CD4-positive, alpha-beta T cell treated with Interleukin-10 for 1 hour (primary cell): ENCODE results near the gene MDGA2.
"Not testable (repeated sequence)": the region's sequence is repeated elsewhere in the genome, so short reads cannot be mapped to it uniquely, and the experiment has no call there.

Experiments
- DNase-seq: peaks from one replicate; pipeline ENCODE4 v3.0.0-alpha.2; 2020

MDGA2 gene

GRCh38 chr14:47675466-47676314, at the start of gene MDGA2:
Gene MDGA2, minus strand, starts transcription at chr14:47675605.
- no peak for DNase-seq

- no peak for DNase-seq
Measured at GRCh38 chr14:47722929-47723693, 47.7 kb upstream of the MDGA2 start.

GRCh38 chr14:47720281-47720680, 44.9 kb upstream of the MDGA2 start:
- no peak for DNase-seq

DNA sequence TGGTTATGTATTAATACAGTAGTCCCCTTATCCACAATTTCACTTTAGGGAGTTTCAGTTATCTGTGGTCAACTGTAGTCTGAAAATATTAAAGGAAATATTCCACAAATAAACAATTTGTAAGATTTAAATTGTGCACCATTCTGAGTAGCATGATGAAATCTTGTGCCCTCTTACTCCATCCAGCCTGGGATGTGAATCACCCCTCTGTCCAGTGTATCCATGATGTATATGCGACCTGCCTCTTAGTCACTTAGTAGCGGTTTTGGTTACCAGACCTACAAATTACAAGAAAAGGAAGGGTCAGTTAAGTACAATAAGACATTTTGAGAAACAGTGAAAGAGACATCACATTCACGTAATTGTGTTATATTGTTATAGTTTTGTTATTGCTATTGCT, 39.9 kb upstream of the MDGA2 start:
- DNase-seq, result no peak

GRCh38 chr14:47710581-47710980, 35.2 kb upstream of the MDGA2 start:
- DNase-seq, result no peak

GRCh38 chr14:47705683-47706082, 30.3 kb upstream of the MDGA2 start:
- DNase-seq, result no peak

DNA sequence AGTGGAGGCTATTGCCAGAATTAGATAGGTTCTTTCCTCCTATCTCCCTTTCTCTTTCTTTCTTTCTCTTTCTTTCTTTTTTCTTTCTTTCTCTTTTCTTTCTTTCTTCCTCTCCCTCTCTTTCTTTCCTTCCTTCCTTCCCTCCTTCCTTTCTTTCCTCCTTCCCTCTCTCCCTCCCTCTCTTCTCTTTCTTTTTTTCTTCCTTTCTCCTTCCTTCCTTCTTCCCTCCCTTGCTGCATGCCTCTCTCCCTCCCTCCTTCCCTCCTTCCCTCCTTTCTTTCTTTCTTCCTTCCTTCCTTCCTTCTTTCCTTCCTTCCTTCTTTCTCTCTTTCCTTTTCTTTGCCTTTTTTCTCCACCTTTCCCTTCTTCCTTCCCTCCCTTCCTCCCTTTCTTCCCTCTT, 16.4 kb upstream of the MDGA2 start:
- DNase-seq, result no peak

DNA sequence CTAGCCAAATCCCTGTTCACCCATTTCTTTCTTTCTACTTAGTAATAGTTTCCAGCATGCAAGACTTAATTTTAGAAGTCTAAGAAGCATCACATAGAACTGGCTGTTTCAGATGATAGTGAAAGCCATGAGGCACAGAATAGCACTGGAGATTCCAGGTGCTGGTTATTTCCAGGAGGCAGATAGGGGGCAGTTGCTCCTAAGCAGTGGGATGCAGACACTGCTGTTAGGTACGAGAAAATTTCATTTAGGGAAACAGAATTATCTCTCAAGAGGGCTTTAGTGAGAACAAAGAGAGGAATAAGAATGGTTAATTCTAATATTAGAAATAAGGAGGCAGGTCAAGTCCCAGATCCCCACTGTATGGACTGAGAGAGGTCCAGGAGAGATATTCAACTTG, 3.6 kb upstream of the MDGA2 start:
- DNase-seq, result no peak

- no peak for DNase-seq
Measured at GRCh38 chr14:47678157-47678556, 2.8 kb upstream of the MDGA2 start.

DNA sequence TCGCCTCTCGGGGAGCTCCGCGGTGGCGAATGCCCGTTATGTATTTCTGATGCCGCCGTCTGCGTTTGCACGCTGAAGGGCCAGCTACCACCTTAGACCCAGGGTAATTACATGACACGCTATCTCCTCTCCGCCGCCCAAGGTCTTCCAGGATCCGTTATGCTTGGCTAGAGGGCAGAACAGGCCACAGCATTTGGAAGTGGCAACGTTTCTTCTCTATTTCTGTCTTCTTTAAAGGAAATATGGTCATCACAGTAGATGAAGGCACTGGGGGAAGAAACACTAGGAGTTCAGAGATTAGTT, 861 bp upstream of the MDGA2 start:
- no peak for DNase-seq

DNA sequence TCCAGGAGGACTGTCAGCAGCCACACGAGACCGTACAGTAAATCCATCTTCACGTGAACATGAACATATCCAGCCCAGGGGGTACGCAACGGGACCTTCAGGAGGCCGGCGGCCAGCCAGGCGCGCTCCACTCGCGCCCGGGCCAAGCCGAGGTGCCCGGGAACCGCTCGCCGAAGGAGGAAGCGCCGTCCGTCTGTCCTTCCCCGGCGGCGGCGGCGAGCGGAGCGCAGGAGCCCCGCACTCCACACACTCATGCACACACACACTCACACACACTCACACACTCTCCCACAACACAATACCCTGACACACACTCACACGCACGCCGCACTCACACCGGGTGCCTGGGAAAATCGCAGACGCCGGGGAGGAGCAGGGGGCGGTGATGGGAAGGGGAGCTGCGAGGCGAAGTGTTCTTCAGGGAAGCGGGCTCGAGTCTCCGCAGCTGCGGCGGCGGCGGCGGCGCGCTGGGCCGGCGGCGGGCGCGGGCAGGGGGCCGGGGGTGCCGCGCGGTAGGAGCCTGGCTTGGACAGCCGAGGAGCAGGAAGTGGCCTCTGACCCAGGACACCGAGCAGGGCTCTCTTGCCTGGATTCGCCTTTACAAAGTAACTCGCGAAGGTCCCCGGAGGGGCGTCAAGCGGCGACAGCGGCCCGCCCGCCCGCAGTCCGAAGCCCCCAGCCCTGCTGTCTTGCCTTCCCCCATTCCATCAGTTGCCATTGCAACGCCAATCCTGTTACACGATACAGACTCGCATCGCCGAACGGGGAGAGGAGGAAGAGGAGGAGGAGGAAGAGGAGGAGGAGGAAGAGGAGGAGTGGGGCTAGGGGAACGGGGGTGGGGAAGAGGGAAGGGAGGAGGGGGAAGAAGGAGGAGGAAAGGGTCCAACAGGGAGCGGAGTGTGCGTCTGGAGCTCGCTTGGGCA, 601 bp downstream of the MDGA2 start:
- no peak for DNase-seq

DNA sequence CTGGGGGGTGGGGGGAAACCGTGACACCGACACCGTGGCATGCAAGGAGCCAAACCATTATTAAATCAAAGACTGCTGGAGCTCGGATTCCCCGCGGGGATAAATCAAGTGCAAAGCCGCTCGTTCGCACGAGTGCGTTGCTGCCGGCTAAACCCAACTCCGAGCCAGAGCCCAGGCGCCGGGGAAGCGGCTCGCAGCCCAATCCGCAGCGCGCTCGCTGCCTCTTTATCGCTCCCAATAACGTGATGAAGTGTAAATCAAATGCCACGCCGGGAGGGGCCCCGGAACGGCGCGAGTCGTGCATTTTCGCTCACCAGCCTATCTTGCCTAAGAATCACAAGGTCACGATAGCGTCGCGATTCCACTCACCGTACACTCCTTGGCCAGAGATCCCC, 1.3 kb downstream of the MDGA2 start:
- no peak for DNase-seq

GRCh38 chr14:47665337-47666134, 9.9 kb downstream of the MDGA2 start:
- DNase-seq, result no peak

DNA sequence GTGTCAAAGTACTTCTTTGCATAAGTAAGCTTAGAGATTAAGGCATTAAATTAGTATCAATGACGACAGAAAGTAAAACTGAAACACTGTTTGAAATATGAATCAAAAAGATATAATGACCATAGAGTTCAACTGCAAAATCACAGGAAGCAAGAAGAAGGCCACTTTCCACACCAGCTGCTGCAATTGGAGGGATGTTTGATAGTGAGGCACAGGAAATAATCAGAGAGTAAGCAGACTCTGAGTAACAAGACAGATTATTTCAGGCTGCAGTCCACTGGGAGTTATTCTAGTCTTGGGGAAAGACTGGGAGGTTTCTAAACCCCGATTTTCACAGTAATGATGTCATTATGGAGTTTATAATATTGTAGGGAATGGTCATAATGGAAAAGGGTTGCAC, 12.9 kb downstream of the MDGA2 start:
- no peak for DNase-seq

DNA sequence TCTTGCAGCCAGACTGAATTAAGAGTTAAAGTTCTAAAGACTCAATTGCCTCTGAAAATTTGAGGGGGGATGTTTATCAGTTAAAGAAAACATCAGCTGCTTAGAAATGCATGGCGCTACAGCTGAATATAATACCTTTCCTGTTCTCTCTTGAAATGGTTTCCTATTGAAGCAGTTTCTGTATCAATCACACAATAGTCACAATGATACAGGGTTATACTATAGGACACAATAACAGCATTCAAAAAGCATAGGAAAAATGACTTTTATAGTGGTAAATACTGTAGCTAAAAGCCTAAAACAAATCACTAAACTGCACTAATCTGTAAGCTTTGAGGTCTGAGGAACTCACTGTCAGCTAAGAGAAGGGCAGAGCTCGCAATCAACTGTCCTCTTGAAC, 15.2 kb downstream of the MDGA2 start:
- DNase-seq, result no peak

DNA sequence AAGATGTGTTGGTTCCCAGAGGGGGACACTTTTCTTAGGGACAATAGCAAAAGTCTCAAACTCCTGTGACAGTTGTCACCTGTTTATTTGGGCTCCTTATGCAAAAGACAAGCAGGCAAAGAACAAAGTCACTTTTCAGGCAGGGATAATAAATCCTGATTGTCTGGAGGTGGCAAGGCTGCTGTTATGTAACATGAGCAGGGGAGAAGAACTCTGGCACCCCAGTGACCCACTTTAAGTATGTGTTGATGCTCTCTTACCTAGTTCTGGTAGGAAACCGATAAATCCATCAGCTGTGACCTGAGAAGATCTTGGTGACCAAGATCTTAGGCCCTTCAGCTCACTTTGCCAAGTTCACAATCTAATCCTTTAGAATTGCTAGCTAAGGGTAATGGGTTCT, 17.4 kb downstream of the MDGA2 start:
- no peak for DNase-seq

GRCh38 chr14:47657143-47657542, 18.3 kb downstream of the MDGA2 start:
- DNase-seq, result no peak

DNA sequence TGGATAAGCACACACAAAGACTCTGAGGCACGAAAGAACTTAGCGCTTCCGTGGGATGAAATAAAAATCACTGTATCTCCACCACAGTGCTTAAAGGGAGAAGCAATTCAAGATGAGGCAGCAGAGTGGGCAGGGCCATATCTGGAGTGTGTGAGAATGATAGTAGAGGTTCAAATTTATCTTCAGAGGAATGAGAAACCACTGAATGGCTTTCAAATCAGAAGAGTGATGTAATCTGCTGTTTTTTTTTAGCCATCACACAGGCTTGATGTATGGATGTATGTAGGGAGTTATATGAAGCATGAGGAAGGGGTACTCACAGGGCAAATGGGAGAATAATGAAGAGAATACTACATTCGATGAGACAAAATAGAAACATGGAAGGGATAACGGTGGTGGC, 24.1 kb downstream of the MDGA2 start:
- no peak for DNase-seq

GRCh38 chr14:47637753-47638152, 37.7 kb downstream of the MDGA2 start:
- no peak for DNase-seq

GRCh38 chr14:47626151-47627035, 49.0 kb downstream of the MDGA2 start:
- no peak for DNase-seq

GRCh38 chr14:47624126-47624525, 51.3 kb downstream of the MDGA2 start:
- DNase-seq, result not testable (repeated sequence)

DNA sequence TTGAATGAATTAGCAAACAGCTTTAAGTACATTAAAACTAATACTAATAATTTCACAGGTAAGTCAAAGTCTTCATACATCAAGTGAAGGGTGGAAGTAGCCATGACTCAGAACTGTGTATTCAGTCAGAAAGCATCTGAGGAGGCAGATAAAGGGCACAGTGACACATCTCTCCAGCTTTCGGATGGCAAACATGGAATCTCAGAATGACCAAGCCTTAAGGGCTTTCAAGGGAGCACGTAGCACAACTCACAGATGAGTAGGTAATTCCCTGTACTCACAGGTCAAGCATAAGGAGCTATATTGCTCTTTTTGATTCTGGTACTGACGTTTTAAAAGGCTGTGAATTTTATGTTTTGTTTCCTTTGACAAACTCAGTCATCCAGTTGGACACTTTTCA, 56.0 kb downstream of the MDGA2 start:
- DNase-seq, result no peak
